HepG2 (cell line): Measurements from ENCODE around the gene VRK3. TPM values are rescaled to one million over a fixed set of nuclear protein-coding genes. Genes with fewer than 3 reads are reported as not detected.

ENCODE experiments used
- CENPT ChIP-seq: sonication (generic); formaldehyde crosslinking; IDR thresholded peaks from 2 replicates; pipeline ENCODE4 v1.8.0; 2022; ENCODE audit warnings: low read depth, mild to moderate bottlenecking, moderate library complexity, missing genetic modification reagents
- EHMT2 ChIP-seq: fragments of 200-600 bp; sonication (generic); IDR thresholded peaks from 2 replicates; pipeline ENCODE4 v1.7.0; 2017; ENCODE audit warnings: antibody characterized with exemption, low read depth, low read length, borderline replicate concordance
- ETV6 ChIP-seq: sonication (generic); formaldehyde crosslinking; conservative IDR thresholded peaks from 2 replicates; pipeline ENCODE4 v1.4.0; 2020; ENCODE audit warnings: missing genetic modification reagents
- MIER3 ChIP-seq: IDR thresholded peaks from 2 replicates; pipeline ENCODE4 v1.6.1; 2016; ENCODE audit warnings: missing compliant biosample characterization, borderline replicate concordance
- RBAK ChIP-seq: sonication (generic); formaldehyde crosslinking; IDR thresholded peaks from 2 replicates; pipeline ENCODE4 v1.5.1; 2020; ENCODE audit warnings: mild to moderate bottlenecking, missing genetic modification reagents
- RELA ChIP-seq: sonication (generic); formaldehyde crosslinking; IDR thresholded peaks from 2 replicates; pipeline ENCODE4 v1.4.0; 2020; ENCODE audit warnings: missing genetic modification reagents
- SCMH1 ChIP-seq: sonication (generic); formaldehyde crosslinking; IDR thresholded peaks from 2 replicates; pipeline ENCODE4 v1.9.0; 2021; ENCODE audit warnings: missing genetic modification reagents, mild to moderate bottlenecking, borderline replicate concordance
- ZNF619 ChIP-seq: sonication (generic); formaldehyde crosslinking; IDR thresholded peaks from 2 replicates; pipeline ENCODE4 v1.4.0; 2020; ENCODE audit warnings: mild to moderate bottlenecking, missing genetic modification reagents
- ZNF652 ChIP-seq: IDR thresholded peaks from 2 replicates; pipeline ENCODE4 v1.6.1; 2016; ENCODE audit warnings: low read depth, borderline replicate concordance
- polyA plus RNA-seq, 8 experiments: library from polyadenylated mRNA; depleted of rRNA in 3 of 8; stranded (reverse) in 7 of 8; unstranded in 1 of 8; fragments of >200 nt; fragmentation: Illumina TruSeq in 4 of 8; extraction: Trizol in 4 of 8; gene quantifications; 2 replicates each; pipeline versions ENCODE4 v1.2.1 to v1.2.3, GENCODE V29; 2011 to 2016; ENCODE audit warnings: low read depth in 4 of 8, missing spikeins in 1 of 8, mixed read lengths in 1 of 8; ENCODE audit not compliant: insufficient read depth in 1 of 8
- total RNA-seq, 5 experiments: library from RNA; depleted of rRNA; stranded (reverse); fragments of >200 nt; fragmentation: Illumina TruSeq; extraction: Trizol; gene quantifications; 2 replicates each; pipeline ENCODE4 v1.2.3, GENCODE V29; 2016; ENCODE audit warnings: low read depth in 1 of 5
- TF ChIP-seq, protein P1 (sequence below): sonication (generic); formaldehyde crosslinking; conservative IDR thresholded peaks from 2 replicates; pipeline ENCODE4 v1.8.0; 2022; ENCODE audit warnings: mild to moderate bottlenecking, moderate library complexity, missing genetic modification reagents
- TF ChIP-seq, protein P2 (sequence below): sonication (generic); formaldehyde crosslinking; IDR thresholded peaks from 2 replicates; pipeline ENCODE4 v1.9.0; 2021; ENCODE audit warnings: missing genetic modification reagents, mild to moderate bottlenecking, borderline replicate concordance
- TF ChIP-seq, protein P3 (sequence below): sonication (generic); formaldehyde crosslinking; IDR thresholded peaks from 2 replicates; pipeline ENCODE4 v1.8.0; 2022; ENCODE audit warnings: mild to moderate bottlenecking, missing genetic modification reagents
- TF ChIP-seq, protein P4 (sequence below): sonication (generic); formaldehyde crosslinking; IDR thresholded peaks from 2 replicates; pipeline ENCODE4 v1.9.0; 2022; ENCODE audit warnings: missing genetic modification reagents, mild to moderate bottlenecking, borderline replicate concordance
- TF ChIP-seq, protein P5 (sequence below): sonication (generic); formaldehyde crosslinking; IDR thresholded peaks from 2 replicates; pipeline ENCODE4 v1.4.0; 2020; ENCODE audit warnings: missing genetic modification reagents
- TF ChIP-seq, protein P6 (sequence below): IDR thresholded peaks from 2 replicates; pipeline ENCODE4 v1.4.0; 2020; ENCODE audit warnings: mild to moderate bottlenecking, missing genetic modification reagents

Gene VRK3
- total and polyA plus RNA-seq, 2 of the 13 experiments (the other 11 are each of a cell fraction or from before 2014, with no cell fraction given) = 23.8 to 28.3 TPM

DNA sequence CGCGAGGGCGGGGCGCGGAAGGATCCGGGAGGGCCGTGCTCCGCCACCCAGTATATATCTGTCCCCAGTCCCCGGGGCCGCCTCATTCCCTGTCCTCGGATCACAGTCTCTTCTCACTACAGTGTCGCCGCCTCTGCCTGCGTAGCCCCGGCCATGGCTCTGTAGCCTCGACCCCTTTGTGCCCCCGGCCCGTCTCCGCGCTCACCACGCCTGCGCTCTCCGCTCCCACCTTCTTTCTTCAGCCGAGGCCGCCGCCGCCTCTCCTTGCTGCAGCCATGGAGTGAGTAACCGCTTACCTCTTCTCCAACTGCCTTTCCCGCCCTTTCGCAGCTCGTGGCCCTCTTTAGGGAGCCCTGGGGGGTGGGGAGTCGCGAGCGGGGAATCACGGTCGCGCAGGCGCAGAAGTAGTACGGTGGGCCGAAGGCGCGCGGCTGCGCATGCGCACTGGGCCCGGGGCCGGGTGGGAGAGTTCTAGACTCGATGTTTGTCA, 96.0 kb downstream of the VRK3 start, which contains the start of the genes ATF5 and NUP62 (continued):
- TF ChIP-seq, protein P1, sequence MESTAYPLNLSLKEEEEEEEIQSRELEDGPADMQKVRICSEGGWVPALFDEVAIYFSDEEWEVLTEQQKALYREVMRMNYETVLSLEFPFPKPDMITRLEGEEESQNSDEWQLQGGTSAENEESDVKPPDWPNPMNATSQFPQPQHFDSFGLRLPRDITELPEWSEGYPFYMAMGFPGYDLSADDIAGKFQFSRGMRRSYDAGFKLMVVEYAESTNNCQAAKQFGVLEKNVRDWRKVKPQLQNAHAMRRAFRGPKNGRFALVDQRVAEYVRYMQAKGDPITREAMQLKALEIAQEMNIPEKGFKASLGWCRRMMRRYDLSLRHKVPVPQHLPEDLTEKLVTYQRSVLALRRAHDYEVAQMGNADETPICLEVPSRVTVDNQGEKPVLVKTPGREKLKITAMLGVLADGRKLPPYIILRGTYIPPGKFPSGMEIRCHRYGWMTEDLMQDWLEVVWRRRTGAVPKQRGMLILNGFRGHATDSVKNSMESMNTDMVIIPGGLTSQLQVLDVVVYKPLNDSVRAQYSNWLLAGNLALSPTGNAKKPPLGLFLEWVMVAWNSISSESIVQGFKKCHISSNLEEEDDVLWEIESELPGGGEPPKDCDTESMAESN (CRISPR knock-in tag) = no peak; the same call in 1 of the 2 replicates
- no peak for TF ChIP-seq EHMT2
- TF ChIP-seq, protein P2, sequence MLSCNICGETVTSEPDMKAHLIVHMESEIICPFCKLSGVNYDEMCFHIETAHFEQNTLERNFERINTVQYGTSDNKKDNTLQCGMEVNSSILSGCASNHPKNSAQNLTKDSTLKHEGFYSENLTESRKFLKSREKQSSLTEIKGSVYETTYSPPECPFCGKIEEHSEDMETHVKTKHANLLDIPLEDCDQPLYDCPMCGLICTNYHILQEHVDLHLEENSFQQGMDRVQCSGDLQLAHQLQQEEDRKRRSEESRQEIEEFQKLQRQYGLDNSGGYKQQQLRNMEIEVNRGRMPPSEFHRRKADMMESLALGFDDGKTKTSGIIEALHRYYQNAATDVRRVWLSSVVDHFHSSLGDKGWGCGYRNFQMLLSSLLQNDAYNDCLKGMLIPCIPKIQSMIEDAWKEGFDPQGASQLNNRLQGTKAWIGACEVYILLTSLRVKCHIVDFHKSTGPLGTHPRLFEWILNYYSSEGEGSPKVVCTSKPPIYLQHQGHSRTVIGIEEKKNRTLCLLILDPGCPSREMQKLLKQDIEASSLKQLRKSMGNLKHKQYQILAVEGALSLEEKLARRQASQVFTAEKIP (CRISPR knock-in tag) = no peak
- TF ChIP-seq, protein P3, sequence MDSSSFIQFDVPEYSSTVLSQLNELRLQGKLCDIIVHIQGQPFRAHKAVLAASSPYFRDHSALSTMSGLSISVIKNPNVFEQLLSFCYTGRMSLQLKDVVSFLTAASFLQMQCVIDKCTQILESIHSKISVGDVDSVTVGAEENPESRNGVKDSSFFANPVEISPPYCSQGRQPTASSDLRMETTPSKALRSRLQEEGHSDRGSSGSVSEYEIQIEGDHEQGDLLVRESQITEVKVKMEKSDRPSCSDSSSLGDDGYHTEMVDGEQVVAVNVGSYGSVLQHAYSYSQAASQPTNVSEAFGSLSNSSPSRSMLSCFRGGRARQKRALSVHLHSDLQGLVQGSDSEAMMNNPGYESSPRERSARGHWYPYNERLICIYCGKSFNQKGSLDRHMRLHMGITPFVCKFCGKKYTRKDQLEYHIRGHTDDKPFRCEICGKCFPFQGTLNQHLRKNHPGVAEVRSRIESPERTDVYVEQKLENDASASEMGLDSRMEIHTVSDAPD (CRISPR knock-in tag) = no peak; the same call in 1 of the 2 replicates
- TF ChIP-seq, protein P4, sequence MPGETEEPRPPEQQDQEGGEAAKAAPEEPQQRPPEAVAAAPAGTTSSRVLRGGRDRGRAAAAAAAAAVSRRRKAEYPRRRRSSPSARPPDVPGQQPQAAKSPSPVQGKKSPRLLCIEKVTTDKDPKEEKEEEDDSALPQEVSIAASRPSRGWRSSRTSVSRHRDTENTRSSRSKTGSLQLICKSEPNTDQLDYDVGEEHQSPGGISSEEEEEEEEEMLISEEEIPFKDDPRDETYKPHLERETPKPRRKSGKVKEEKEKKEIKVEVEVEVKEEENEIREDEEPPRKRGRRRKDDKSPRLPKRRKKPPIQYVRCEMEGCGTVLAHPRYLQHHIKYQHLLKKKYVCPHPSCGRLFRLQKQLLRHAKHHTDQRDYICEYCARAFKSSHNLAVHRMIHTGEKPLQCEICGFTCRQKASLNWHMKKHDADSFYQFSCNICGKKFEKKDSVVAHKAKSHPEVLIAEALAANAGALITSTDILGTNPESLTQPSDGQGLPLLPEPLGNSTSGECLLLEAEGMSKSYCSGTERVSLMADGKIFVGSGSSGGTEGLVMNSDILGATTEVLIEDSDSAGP (CRISPR knock-in tag) = peak; percentile 93
- no peak for TF ChIP-seq SCMH1 (CRISPR knock-in tag)
- no peak for TF ChIP-seq MIER3 (CRISPR knock-in tag)
- TF ChIP-seq, protein P5, sequence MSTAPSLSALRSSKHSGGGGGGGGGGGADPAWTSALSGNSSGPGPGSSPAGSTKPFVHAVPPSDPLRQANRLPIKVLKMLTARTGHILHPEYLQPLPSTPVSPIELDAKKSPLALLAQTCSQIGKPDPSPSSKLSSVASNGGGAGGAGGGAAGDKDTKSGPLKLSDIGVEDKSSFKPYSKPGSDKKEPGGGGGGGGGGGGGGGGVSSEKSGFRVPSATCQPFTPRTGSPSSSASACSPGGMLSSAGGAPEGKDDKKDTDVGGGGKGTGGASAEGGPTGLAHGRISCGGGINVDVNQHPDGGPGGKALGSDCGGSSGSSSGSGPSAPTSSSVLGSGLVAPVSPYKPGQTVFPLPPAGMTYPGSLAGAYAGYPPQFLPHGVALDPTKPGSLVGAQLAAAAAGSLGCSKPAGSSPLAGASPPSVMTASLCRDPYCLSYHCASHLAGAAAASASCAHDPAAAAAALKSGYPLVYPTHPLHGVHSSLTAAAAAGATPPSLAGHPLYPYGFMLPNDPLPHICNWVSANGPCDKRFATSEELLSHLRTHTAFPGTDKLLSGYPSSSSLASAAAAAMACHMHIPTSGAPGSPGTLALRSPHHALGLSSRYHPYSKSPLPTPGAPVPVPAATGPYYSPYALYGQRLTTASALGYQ = peak; percentile 67
- no peak; the same call in 1 of the 2 replicates for TF ChIP-seq RELA
- TF ChIP-seq ETV6 (CRISPR knock-in tag) = peak; percentile 36; the same call in 1 of the 2 replicates
- TF ChIP-seq, protein P6, sequence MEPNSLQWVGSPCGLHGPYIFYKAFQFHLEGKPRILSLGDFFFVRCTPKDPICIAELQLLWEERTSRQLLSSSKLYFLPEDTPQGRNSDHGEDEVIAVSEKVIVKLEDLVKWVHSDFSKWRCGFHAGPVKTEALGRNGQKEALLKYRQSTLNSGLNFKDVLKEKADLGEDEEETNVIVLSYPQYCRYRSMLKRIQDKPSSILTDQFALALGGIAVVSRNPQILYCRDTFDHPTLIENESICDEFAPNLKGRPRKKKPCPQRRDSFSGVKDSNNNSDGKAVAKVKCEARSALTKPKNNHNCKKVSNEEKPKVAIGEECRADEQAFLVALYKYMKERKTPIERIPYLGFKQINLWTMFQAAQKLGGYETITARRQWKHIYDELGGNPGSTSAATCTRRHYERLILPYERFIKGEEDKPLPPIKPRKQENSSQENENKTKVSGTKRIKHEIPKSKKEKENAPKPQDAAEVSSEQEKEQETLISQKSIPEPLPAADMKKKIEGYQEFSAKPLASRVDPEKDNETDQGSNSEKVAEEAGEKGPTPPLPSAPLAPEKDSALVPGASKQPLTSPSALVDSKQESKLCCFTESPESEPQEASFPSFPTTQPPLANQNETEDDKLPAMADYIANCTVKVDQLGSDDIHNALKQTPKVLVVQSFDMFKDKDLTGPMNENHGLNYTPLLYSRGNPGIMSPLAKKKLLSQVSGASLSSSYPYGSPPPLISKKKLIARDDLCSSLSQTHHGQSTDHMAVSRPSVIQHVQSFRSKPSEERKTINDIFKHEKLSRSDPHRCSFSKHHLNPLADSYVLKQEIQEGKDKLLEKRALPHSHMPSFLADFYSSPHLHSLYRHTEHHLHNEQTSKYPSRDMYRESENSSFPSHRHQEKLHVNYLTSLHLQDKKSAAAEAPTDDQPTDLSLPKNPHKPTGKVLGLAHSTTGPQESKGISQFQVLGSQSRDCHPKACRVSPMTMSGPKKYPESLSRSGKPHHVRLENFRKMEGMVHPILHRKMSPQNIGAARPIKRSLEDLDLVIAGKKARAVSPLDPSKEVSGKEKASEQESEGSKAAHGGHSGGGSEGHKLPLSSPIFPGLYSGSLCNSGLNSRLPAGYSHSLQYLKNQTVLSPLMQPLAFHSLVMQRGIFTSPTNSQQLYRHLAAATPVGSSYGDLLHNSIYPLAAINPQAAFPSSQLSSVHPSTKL = no peak
- peak; percentile 22; the same call in 1 of the 2 replicates for TF ChIP-seq CENPT (CRISPR knock-in tag)
- 0 out of 2 replicates have a peak, but pooled peaks have one; percentile 12 for TF ChIP-seq ZNF652 (CRISPR knock-in tag)
- TF ChIP-seq ZNF619 = no peak; the same call in 1 of the 2 replicates
- no peak for TF ChIP-seq RBAK
